Aorta (tissue), 5 donors: ENCODE data around the gene GABARAPL2. TPM values are rescaled to one million over a fixed set of nuclear protein-coding genes. Genes with fewer than 3 reads are reported as not detected.
A peak's percentile ranks its signal among the peaks of the same experiment; 100 is the strongest.

Experiments
- ATAC-seq: fragments of 200-7000 bp; cut with Tn5 transposase; one replicate; pipeline ENCODE4 v1.9.1; 2022; ENCODE audit warnings: moderate library complexity; ENCODE audit not compliant: low FRiP score
- DNase-seq, 2 donors: peaks; one replicate each; pipeline ENCODE4 v3.0.0-alpha.2; 2020
- H3K27ac ChIP-seq, 2 donors: one replicate each; pipeline ENCODE4 v1.5.1; 2013; ENCODE audit warnings: low read length in 2 of 2, mild to moderate bottlenecking in 2 of 2, moderate library complexity in 2 of 2, control low read depth in 1 of 2, inconsistent platforms in 1 of 2, low read depth in 1 of 2
- H3K27me3 ChIP-seq, 2 donors: one replicate each; pipeline ENCODE4 v1.6.1; 2013; ENCODE audit warnings: control low read depth in 1 of 2, low read length in 1 of 2, mild to moderate bottlenecking in 1 of 2, moderate library complexity in 1 of 2; ENCODE audit not compliant: insufficient read depth in 2 of 2, control insufficient read depth in 1 of 2
- H3K36me3 ChIP-seq, 2 donors: one replicate each; pipeline ENCODE4 v1.6.1; 2013; ENCODE audit warnings: control low read depth in 1 of 2, low read length in 1 of 2, mild to moderate bottlenecking in 1 of 2; ENCODE audit not compliant: insufficient read depth in 2 of 2, control insufficient read depth in 1 of 2
- H3K4me1 ChIP-seq, 2 donors: one replicate each; pipeline ENCODE4 v1.6.1; 2013; ENCODE audit warnings: low read length in 2 of 2, control low read depth in 1 of 2, mild to moderate bottlenecking in 1 of 2, moderate library complexity in 1 of 2; ENCODE audit not compliant: insufficient read depth in 2 of 2, control insufficient read depth in 1 of 2
- H3K4me3 ChIP-seq, 2 donors: one replicate each; pipeline ENCODE4 v1.5.1; 2013; ENCODE audit warnings: low read length in 2 of 2, control low read depth in 1 of 2, mild to moderate bottlenecking in 1 of 2
- H3K9me3 ChIP-seq: one replicate; pipeline ENCODE4 v1.6.1; 2013; ENCODE audit warnings: mild to moderate bottlenecking, low read length; ENCODE audit not compliant: control insufficient read depth
- WGBS, 2 donors: extraction: QIAGEN DNeasy Blood & Tissue Kit; methylation state at CpG; one replicate each; pipeline ENCODE4 v1.1.7; 2013; 5-methylcytosine and 5-hydroxymethylcytosine counted together
- intact Hi-C, 2 donors: fragments of 100-400 bp; cut with DNase I; formaldehyde crosslinking; loops; one replicate each; pipeline versions ENCODE4 v1.14.2 to v1.15.0; 2022
- long read RNA-seq, 2 donors: library from polyadenylated mRNA; unstranded; transcript quantifications; one replicate each; pipeline ENCODE4 v2.0.0, GENCODE V29; 2020 to 2021
- polyA plus RNA-seq, 2 donors: library from polyadenylated mRNA; stranded (reverse); fragments of 200-250 nt; gene quantifications; one replicate each; pipeline ENCODE4 v1.2.3, GENCODE V29; 2013
- total RNA-seq, 2 donors: library from RNA; stranded (reverse); fragmentation: NEBNext Ultra II Directional; extraction: Animal tissue kit (Norgen Biotek cat#: 25700); gene quantifications; one replicate each; pipeline ENCODE4 v1.2.1, GENCODE V29; 2021
- donor health status: healthy with polysubstance abuse.
- donor health status: Bipolar disorder and iron deficiency.
- donor health status: DM: no; HTN: no; CAD: no.
- donor health status: DM: no; HTN: no; CAD: no.
- donor health status: DM: yes; HTN: yes; CAD: no.

The GABARAPL2 gene
- 100 to 1,000 TPM; 106 to 154 TPM for total RNA-seq
- polyA plus RNA-seq = 100 to 1,000 TPM; 198 to 237 TPM
- long read RNA-seq, donor 1, transcript GABARAPL2-201 (4 exons, 1,002 nt) = major isoform, 90 of 92 reads
- long read RNA-seq, donor 1, partial matches to known transcripts = 1 of 92 reads
- long read RNA-seq, donor 1, other reads (novel, unspliced or antisense) = 1 of 92 reads
- long read RNA-seq, donor 2, transcript GABARAPL2-201 (4 exons, 1,002 nt) = major isoform, 65 of 68 reads
- long read RNA-seq, donor 2, partial matches to known transcripts = 1 of 68 reads
- long read RNA-seq, donor 2, other reads (novel, unspliced or antisense) = 1 of 68 reads

DNA sequence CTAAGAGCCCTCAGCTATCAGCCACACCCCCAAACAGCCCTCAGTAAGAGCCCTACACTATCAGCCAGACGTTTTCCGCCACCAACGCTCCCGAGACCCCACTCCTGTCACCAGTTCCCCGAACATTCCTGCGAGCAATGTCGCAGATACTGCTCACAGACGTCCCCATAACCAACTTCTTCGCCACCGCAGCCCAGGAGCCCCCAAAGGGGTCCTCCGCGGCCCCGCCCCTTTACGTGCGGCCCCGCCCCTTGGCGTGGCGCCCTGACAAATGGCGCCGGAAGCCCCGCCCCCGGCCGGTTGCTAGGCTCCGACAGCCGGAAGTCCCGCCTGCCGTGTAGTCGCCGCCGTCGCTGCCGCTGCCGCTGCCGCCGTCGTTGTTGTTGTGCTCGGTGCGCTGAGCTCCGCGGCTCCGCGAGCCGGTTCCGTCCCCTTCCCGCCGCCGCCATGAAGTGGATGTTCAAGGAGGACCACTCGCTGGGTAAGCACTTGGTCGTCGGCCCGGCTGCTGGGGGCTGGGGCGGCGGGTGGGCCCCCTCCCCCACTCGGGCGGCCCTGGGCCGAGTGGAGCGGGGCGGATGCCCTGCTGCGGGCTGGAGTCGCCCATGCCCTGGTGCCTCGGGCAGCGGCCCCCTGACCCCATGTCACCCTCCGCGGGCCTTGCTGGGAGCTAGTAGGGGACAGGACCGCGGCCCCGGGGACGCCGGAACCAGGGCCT, at the start of gene GABARAPL2:
GABARAPL2 (plus strand) TSS at position 340 of the 718 bp plus-strand sequence; CDS start at position 448, 108 bp downstream.
- Histone ChIP-seq H3K4me1 (peaks cover 0 to 7% of the 10 kb centered on the region in 2 donors), H3K27ac (peak within 1 kb of the TSS in 1 of 2 donors; percentile 16), H3K27me3 (no peaks in the 10 kb centered on the region), H3K36me3 (peaks cover 2 to 4% of the 10 kb centered on the region in 2 donors), H3K4me3 (peak within 1 kb of the TSS; percentile 85 to 92), H3K9me3 (no peaks in the 10 kb centered on the region)
- peak; percentile 95 for ATAC-seq
- intact Hi-C loops = loop anchor here (5.0 kb wide), 2 partner anchors 49 to 56 kb away; partner anchors contain the start of gene ADAT1 (in 2 of the 2)
- peak; percentile 88 to 94 for DNase-seq
- 1% methylated on average over 54 to 69 of the region's 69 CpGs for WGBS, 2 donors

DNA sequence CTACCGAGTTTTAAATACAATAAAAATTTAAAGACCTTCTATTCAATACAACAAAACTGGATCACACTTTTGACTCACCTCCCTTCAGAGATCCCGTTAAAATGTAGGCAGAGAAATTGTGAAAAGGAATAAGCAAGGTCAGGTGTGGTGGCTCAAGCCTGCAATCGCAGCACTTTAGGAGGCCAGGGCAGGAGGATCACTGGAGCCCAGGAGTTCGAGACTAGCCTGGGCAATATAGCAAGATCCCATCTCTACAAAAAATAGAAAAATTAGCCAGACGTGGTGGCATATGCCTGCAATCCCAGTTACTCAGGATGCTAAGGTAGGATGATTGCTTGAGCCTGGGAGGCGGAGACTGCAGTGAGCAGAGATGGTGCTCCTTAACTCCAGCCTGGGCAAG, 47.0 kb upstream of the GABARAPL2 start:
- intact Hi-C loops = loop anchor here (5.0 kb wide), 2 partner anchors 48 to 322 kb away; partner anchors contain the start of gene GABARAPL2 (in 2 of the 2)
- 93% methylated on average over 6 of the region's 6 CpGs for WGBS, 2 donors
- Histone ChIP-seq H3K27me3 (no peaks in the 10 kb centered on the region), H3K9me3 (no peaks in the 10 kb centered on the region), H3K27ac (no peak overlapping the region), H3K36me3 (no peaks in the 10 kb centered on the region), H3K4me1 (no peaks in the 10 kb centered on the region), H3K4me3 (no peak overlapping the region)
- no peak for ATAC-seq
- peak in 1 of 2 donors; percentile 14 for DNase-seq

- DNase-seq = peak; percentile 4 to 20
- WGBS, 2 donors = 93% methylated on average over 5 of the region's 5 CpGs
- Histone ChIP-seq H3K9me3 (no peaks in the 10 kb centered on the region), H3K36me3 (no peaks in the 10 kb centered on the region), H3K27ac (no peak overlapping the region), H3K4me1 (no peaks in the 10 kb centered on the region), H3K27me3 (no peaks in the 10 kb centered on the region), H3K4me3 (no peak overlapping the region)
- ATAC-seq = no peak
- intact Hi-C loops = no loop called here
Observed at GRCh38 chr16:75526032-75526790, 40.0 kb upstream of the GABARAPL2 start.

DNA sequence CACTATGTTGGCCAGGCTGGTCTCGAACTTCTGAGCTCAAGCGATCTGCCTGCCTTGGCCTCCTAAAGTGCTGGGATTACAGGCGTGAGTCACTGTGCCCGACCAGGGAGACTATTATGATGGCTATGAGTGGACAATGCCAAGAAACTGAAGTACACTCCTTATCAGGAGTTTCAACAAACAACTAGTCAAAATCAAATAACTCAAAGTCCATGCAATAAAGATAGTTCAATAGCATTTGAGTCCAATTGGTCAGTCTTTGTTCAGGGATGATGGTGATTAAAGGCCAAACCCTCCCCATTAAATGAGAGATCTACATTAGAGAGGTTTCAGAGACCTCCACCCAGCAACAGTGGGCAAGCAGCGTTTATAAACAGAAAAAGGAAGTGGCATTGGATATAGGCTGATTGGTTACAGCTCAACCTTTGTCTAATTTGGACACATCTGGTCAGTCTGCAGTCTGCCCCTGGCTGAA, 38.3 kb upstream of the GABARAPL2 start:
- Histone ChIP-seq H3K9me3 (no peaks in the 10 kb centered on the region), H3K4me3 (no peak overlapping the region), H3K4me1 (no peaks in the 10 kb centered on the region), H3K27me3 (no peaks in the 10 kb centered on the region), H3K36me3 (no peaks in the 10 kb centered on the region), H3K27ac (no peak overlapping the region)
- 88 to 89% methylated on average over 5 of the region's 5 CpGs for WGBS, 2 donors
- ATAC-seq (no peak), DNase-seq (peak; percentile 1 to 17)
- intact Hi-C loops = no loop called here

DNA sequence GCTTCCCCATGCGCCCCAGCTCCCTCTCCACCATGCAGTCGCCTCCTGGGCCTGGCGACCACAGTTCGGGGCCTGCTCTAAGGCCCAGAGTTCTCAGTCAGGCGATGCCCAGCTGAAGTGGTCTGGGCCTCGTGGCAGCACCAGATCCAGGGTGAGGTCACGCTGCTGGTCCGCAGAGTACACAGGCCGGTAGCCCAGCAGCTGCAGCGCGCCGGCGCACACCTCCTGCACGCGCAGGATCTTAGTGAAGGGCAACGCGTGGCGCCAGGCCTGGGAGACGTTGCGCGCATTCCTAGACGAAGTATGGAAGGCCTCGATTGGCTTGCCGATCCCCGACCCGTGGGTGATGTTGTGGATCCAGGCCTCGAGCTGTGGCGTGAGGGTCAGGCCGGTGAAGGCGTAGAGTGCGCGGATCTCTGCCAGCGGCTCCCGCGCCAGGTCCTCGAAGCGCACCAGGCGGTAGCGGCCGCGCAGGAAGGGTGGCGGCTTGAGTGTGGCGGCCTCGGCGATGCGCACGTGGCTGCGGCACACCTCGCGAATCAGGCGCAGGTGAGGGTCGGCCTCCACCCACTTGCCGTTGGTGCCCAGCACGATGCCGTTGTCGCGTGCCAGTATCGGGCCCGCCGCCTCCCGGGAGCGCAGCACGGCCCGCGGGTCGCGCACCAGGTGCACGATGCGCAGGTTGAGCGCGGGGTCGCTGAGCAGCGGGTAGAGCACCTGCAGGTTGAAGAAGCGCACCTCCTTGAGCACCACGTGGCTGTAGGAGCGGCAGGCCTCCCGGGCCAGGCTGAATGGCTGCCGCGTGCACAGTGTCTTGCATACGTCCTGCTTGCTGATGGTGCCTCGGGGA, 36.9 kb upstream of the GABARAPL2 start:
- DNase-seq = peak; percentile 29 to 72
- H3K4me1 ChIP-seq = no peaks in the 10 kb centered on the region

GRCh38 chr16:75529959-75530358, 36.2 kb upstream of the GABARAPL2 start:
- DNase-seq (peak; percentile 23 to 62), ATAC-seq (no peak)
- H3K27ac ChIP-seq = no peak overlapping the region
- no peak overlapping the region for H3K4me3 ChIP-seq
- H3K4me1 ChIP-seq = no peaks in the 10 kb centered on the region
- 97% methylated on average over 29 of the region's 29 CpGs for WGBS, 2 donors
- intact Hi-C loops = no loop called here
- H3K27me3 ChIP-seq = no peaks in the 10 kb centered on the region
- no peaks in the 10 kb centered on the region for H3K9me3 ChIP-seq
- H3K36me3 ChIP-seq = no peaks in the 10 kb centered on the region

More for the DNA sequence above, 36.9 kb upstream of the GABARAPL2 start:
- H3K36me3 ChIP-seq = no peaks in the 10 kb centered on the region
- H3K4me3 ChIP-seq = no peak overlapping the region
- WGBS, 2 donors = 91 to 93% methylated on average over 80 to 81 of the region's 81 CpGs
- H3K27ac ChIP-seq = no peak overlapping the region
- no peaks in the 10 kb centered on the region for H3K27me3 ChIP-seq
- intact Hi-C loops = no loop called here
- no peaks in the 10 kb centered on the region for H3K9me3 ChIP-seq
- ATAC-seq = no peak

- no peaks in the 10 kb centered on the region for H3K27me3 ChIP-seq
- H3K4me1 ChIP-seq = no peaks in the 10 kb centered on the region
- no peak overlapping the region for H3K27ac ChIP-seq
- 89 to 94% methylated on average over 8 of the region's 8 CpGs for WGBS, 2 donors
- no peak overlapping the region for H3K4me3 ChIP-seq
- no peak for ATAC-seq
- peak; percentile 15 to 66 for DNase-seq
- no peaks in the 10 kb centered on the region for H3K36me3 ChIP-seq
- intact Hi-C loops = no loop called here
- H3K9me3 ChIP-seq = no peaks in the 10 kb centered on the region
Observed at GRCh38 chr16:75532142-75532765, 33.9 kb upstream of the GABARAPL2 start.
